Stomach (tissue), 4 donors: ENCODE data around the gene MALAT1.

Source experiments
- POLR2A ChIP-seq, 4 donors: fragments of 450-650 bp; IDR thresholded peaks; one replicate each; pipeline ENCODE4 v1.6.1; 2016; ENCODE audit warnings: antibody characterized with exemption in 4 of 4, control low read depth in 2 of 4, mild to moderate bottlenecking in 1 of 4, moderate library complexity in 1 of 4
- POLR2AphosphoS5 ChIP-seq, 3 donors: sonication (generic); formaldehyde crosslinking; IDR thresholded peaks; one replicate each; pipeline ENCODE4 v1.6.1; 2016; ENCODE audit warnings: antibody characterized with exemption in 3 of 3
- TF ChIP-seq, protein P1 (sequence below), 7 experiments: fragments of 450-650 bp in 4 of 7; fragments of 200-600 bp in 3 of 7; sonication (generic) in 3 of 7; IDR thresholded peaks; one replicate each; pipeline ENCODE4 v1.5.1; 2016 to 2019; ENCODE audit warnings: antibody characterized with exemption in 7 of 7, control low read depth in 2 of 7, mild to moderate bottlenecking in 1 of 7

GRCh38 chr11:65501186-65501471 is 2.3 kb downstream of the MALAT1 start:
- TF ChIP-seq, protein P1, sequence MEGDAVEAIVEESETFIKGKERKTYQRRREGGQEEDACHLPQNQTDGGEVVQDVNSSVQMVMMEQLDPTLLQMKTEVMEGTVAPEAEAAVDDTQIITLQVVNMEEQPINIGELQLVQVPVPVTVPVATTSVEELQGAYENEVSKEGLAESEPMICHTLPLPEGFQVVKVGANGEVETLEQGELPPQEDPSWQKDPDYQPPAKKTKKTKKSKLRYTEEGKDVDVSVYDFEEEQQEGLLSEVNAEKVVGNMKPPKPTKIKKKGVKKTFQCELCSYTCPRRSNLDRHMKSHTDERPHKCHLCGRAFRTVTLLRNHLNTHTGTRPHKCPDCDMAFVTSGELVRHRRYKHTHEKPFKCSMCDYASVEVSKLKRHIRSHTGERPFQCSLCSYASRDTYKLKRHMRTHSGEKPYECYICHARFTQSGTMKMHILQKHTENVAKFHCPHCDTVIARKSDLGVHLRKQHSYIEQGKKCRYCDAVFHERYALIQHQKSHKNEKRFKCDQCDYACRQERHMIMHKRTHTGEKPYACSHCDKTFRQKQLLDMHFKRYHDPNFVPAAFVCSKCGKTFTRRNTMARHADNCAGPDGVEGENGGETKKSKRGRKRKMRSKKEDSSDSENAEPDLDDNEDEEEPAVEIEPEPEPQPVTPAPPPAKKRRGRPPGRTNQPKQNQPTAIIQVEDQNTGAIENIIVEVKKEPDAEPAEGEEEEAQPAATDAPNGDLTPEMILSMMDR (IDR thresholded peaks at IDR 0.05): no peak
- no peak for TF ChIP-seq POLR2AphosphoS5 (IDR thresholded peaks at IDR 0.05)
- TF ChIP-seq POLR2A (IDR thresholded peaks at IDR 0.05): no peak
